Vagina (tissue), 2 donors: ENCODE measurements around the gene SULT2B1. TPM values are rescaled to one million over a fixed set of nuclear protein-coding genes. Genes with fewer than 3 reads are reported as not detected.

Experiments used
- DNase-seq, 2 donors: peaks; one replicate each; pipeline ENCODE4 v3.0.0-alpha.2; 2017; ENCODE audit errors: extremely low spot score in 2 of 2
- H3K27ac ChIP-seq: fragments of 200-600 bp; sonication (generic); one replicate; pipeline ENCODE4 v1.5.1; 2019
- H3K27me3 ChIP-seq: fragments of 200-600 bp; sonication (generic); one replicate; pipeline ENCODE4 v1.5.1; 2019
- H3K36me3 ChIP-seq, 2 donors: fragments of 200-600 bp; sonication (generic); one replicate each; pipeline ENCODE4 v1.5.1; 2017 to 2019
- H3K4me1 ChIP-seq: fragments of 200-600 bp; sonication (generic); one replicate; pipeline ENCODE4 v1.5.1; 2019
- H3K4me3 ChIP-seq, 2 donors: fragments of 200-600 bp; sonication (generic); 1 replicate in 1 of 2; 2 replicates in 1 of 2; pipeline ENCODE4 v1.5.1; 2016 to 2019
- H3K9me3 ChIP-seq: fragments of 200-600 bp; sonication (generic); one replicate; pipeline ENCODE4 v1.5.1; 2019
- CTCF ChIP-seq, 3 experiments: fragments of 450-650 bp in 2 of 3; fragments of 200-600 bp in 1 of 3; sonication (generic) in 1 of 3; IDR thresholded peaks; one replicate each; pipeline ENCODE4 v1.5.1; 2017 to 2019; ENCODE audit warnings: antibody characterized with exemption in 3 of 3, mild to moderate bottlenecking in 2 of 3, moderate library complexity in 2 of 3
- POLR2A ChIP-seq, 2 donors: fragments of 450-650 bp; IDR thresholded peaks; one replicate each; pipeline ENCODE4 v1.6.1; 2017; ENCODE audit warnings: antibody characterized with exemption in 2 of 2, mild to moderate bottlenecking in 2 of 2, moderate library complexity in 2 of 2
- POLR2AphosphoS5 ChIP-seq, 2 donors: sonication (generic); formaldehyde crosslinking; IDR thresholded peaks; one replicate each; pipeline ENCODE4 v1.9.0; 2017; ENCODE audit warnings: antibody characterized with exemption in 2 of 2, mild to moderate bottlenecking in 2 of 2, low read depth in 1 of 2; ENCODE audit not compliant: insufficient read depth in 1 of 2
- intact Hi-C: fragments of 100-400 bp; cut with DNase I; formaldehyde crosslinking; loops from one replicate; pipeline ENCODE4 v1.15.1; 2023
- total RNA-seq: library from RNA; depleted of rRNA; stranded (reverse); fragments of >200 nt; gene quantifications from one replicate; pipeline ENCODE4 v1.2.3, GENCODE V29; 2016

Gene SULT2B1
- total RNA-seq, 1 donor from 2014 or later, result 43.0 TPM

GRCh38 chr19:48614436-48615230 is 62.7 kb downstream of the SULT2B1 start, which contains the start of gene FAM83E:
FAM83E (minus strand) TSS chr19:48615076; CDS start chr19:48613372, 1,704 bp downstream.
- Histone ChIP-seq H3K27me3 (no peaks in the 10 kb centered on the region), H3K4me1 (peaks cover 37% of the 10 kb centered on the region), H3K36me3 (peaks cover 0 to 31% of the 10 kb centered on the region in 2 donors), H3K27ac (peak within 1 kb of the TSS; percentile 62), H3K9me3 (no peaks in the 10 kb centered on the region), H3K4me3 (no peak within 1 kb of the TSS)
- DNase-seq, result no peak
- intact Hi-C loops, result no loop called here
- TF ChIP-seq CTCF (IDR thresholded peaks at IDR 0.05), result no peak
- peak; percentile 25 to 52 for TF ChIP-seq POLR2AphosphoS5 (IDR thresholded peaks at IDR 0.05; ENCODE audit: insufficient read depth in 1 of 2, low read depth in 1 of 2)
- no peak for TF ChIP-seq POLR2A (IDR thresholded peaks at IDR 0.05)

- Histone ChIP-seq H3K4me1 (peaks cover 45% of the 10 kb centered on the region), H3K36me3 (peaks cover 0 to 31% of the 10 kb centered on the region in 2 donors), H3K9me3 (no peaks in the 10 kb centered on the region), H3K4me3 (no peak overlapping the region), H3K27ac (peak overlapping the region; percentile 62), H3K27me3 (no peaks in the 10 kb centered on the region)
- intact Hi-C loops, result no loop called here
- no peak for TF ChIP-seq POLR2AphosphoS5 (IDR thresholded peaks at IDR 0.05; ENCODE audit: insufficient read depth in 1 of 2, low read depth in 1 of 2)
- DNase-seq, result no peak
Measured at GRCh38 chr19:48615231-48616040, 63.5 kb downstream of the SULT2B1 start.

- Histone ChIP-seq H3K27me3 (no peaks in the 10 kb centered on the region), H3K36me3 (peaks cover 0 to 31% of the 10 kb centered on the region in 2 donors), H3K4me3 (no peak overlapping the region), H3K4me1 (peaks cover 46% of the 10 kb centered on the region), H3K27ac (peak overlapping the region; percentile 33), H3K9me3 (no peaks in the 10 kb centered on the region)
- TF ChIP-seq CTCF (IDR thresholded peaks at IDR 0.05) (no peak), POLR2A (IDR thresholded peaks at IDR 0.05) (no peak), POLR2AphosphoS5 (IDR thresholded peaks at IDR 0.05; ENCODE audit: insufficient read depth in 1 of 2, low read depth in 1 of 2) (no peak)
- DNase-seq, result no peak
- intact Hi-C loops, result no loop called here
Measured at GRCh38 chr19:48616041-48616436, 64.1 kb downstream of the SULT2B1 start.

- Histone ChIP-seq H3K36me3 (peaks cover 0 to 31% of the 10 kb centered on the region in 2 donors), H3K4me1 (peaks cover 46% of the 10 kb centered on the region), H3K27ac (peak overlapping the region; percentile 93), H3K4me3 (peak overlapping the region in 1 of 2 donors; percentile 95), H3K27me3 (no peaks in the 10 kb centered on the region), H3K9me3 (no peaks in the 10 kb centered on the region)
- TF ChIP-seq POLR2AphosphoS5 (IDR thresholded peaks at IDR 0.05; ENCODE audit: insufficient read depth in 1 of 2, low read depth in 1 of 2), result no peak
- TF ChIP-seq CTCF (IDR thresholded peaks at IDR 0.05), result no peak
- no peak for TF ChIP-seq POLR2A (IDR thresholded peaks at IDR 0.05)
- DNase-seq, result peak in 1 of 2 donors; percentile 87
- intact Hi-C loops, result no loop called here
Measured at GRCh38 chr19:48616491-48617056, 64.6 kb downstream of the SULT2B1 start.
